ENCODE results near the gene USP22.

The USP22 gene

DNA sequence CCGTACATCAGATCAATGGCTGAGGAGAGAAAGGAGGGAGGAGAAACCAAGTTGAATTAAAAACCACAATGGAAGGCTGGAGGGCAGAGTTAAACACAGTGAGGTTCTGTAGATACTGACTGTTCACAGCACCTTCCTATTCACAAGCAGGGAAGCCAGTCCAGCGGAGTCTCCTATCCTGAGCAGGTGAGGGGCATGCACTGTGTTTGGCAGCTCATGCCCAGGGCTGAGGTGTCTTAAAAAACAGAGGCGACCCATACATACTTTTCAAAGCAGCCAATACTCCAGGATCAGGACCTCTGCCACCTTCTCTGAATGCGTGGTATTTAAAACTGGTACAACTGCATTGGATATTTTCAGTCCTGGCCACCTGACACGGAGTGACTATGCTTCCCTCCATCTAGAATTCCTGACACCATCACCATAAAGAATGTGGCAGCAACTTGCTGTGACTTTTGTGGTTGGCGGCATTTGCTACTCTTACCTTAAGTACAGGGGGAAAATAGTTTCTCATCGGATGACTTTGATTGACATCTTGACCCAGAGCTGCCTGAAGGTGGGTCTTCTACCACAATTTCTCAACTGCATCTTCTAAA, 21.5 kb downstream of the USP22 start:
- in situ Hi-C loops (cut with MboI; ENCODE audit: low sequenced_read_pairs) = no loop called here

DNA sequence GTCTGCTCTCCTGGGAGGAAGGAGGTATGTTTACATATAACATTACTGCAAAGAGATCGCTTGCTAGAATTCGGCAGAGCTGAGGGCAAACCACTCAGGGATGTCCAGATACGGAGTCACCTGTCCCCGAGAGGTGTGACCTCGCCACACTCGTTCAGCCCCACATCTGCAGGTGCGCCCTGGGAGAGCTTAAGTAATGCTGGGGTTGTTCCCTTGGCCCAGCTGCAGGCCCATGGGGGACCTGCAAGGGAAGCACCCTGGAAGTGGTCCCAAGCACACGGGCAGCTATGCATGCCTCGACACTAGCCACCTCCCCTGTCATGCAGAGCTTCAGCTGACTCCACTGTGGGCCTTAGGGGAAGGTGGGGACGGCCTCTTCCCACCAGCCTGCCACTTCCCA, 22.2 kb downstream of the USP22 start:
- in situ Hi-C loops (cut with MboI; ENCODE audit: low sequenced_read_pairs) = no loop called here

DNA sequence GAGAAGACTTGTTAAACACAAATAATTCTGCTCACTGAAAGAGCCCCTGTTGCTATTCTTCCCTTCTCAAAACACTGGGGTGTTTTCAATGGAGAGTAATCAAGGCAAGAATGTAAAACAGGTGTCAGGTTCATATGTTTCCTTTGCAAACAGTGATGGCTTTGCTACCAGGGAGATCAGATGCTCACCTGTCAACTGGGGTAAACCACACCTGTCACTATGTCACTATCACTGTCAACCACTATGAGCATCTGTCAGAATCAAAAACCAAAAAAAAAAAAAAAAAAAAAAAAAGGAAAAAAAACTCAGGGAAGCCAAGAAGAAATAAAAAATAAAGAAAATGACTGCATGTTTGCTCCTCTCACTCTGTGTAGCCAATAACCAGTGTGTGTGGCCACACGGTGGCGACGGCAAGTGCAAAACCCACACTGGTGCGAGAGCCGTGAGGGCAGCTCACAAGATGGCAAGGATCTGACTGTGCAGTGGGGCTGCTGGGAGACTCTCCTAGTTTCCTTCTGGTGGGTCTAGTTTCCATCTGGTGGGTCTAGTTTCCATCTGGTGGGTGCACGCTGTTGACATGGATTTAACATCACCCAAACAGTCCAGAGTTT, 22.7 kb downstream of the USP22 start:
- in situ Hi-C loops (cut with MboI; ENCODE audit: low sequenced_read_pairs) = no loop called here

DNA sequence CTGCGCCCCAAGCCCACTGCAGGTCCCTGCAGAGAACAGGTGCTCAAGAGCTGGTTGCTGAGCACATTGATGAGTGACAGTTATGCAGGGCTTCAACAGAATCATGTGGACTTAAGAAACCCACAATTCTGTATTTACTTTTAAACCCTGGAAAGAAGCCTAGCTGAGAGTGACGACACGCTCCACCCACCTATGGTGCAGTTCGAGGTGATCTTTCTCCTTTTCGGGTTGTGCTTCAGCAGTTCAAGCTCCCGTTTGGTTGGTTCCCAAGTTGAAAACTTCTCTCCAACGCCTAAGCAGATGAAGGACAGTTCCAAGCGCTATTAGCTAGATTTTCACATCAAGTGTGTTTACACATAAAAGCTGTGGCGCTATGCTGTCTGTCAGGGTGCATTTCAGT, 23.9 kb downstream of the USP22 start:
- in situ Hi-C loops (cut with MboI; ENCODE audit: low sequenced_read_pairs) = no loop called here

DNA sequence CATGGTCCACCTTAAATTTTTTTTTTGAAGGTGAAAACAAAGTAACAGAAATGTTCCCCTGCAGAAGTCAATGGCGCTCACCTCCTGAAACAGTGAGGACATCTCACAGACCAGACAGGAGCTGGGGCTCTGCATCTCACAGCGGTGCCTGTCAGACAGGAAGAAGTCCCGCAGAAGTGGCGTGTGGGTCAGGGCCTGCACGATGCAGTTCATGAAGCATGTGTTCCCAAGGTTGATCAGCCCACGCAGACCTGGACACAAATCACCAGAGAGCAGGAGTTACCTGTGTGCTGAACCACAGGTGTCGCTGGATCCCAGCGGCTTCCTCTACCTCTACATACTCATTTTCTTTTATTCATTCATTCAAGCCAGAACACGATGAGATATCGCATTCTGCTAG, 24.9 kb downstream of the USP22 start:
- in situ Hi-C loops (cut with MboI; ENCODE audit: low sequenced_read_pairs) = no loop called here

DNA sequence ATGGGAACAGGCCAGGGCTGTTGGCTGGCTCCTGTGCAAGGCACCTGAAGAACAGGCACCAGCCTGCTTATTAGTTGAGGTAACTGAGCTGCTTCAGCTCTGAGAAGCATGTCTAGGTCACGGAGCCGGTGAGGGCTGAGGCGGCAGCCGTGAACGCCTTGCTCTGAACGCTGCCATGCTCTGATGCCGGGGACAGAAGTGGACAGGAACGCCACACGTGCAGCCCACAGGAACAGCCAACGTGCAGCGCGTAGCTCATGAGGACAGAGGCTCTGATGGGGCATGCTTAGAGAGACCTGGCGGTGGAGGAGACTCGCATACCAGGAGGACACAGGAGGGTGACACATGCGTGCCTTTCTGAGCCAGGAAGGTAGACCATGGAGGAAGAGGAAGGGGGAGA, 25.6 kb downstream of the USP22 start:
- in situ Hi-C loops (cut with MboI; ENCODE audit: low sequenced_read_pairs) = no loop called here

DNA sequence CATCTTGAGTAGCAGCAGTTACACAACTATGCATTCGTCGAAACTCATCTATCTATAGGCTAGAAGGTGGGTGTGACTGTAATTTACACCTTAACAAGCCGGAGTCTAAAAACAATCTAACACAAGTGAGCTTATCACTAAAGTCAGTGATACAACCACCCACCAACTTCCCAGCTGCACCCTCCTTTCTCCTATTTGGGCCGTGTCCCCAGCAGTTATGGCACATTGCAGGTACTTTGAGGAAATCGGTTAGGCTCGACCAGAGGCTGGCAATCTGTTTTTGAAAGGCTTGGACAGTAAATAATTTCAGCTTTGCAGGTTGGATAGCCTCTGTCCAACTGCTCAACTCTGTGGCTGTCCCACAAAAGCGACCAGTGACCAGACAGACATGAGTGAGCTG, 26.0 kb downstream of the USP22 start:
- in situ Hi-C loops (cut with MboI; ENCODE audit: low sequenced_read_pairs) = no loop called here

DNA sequence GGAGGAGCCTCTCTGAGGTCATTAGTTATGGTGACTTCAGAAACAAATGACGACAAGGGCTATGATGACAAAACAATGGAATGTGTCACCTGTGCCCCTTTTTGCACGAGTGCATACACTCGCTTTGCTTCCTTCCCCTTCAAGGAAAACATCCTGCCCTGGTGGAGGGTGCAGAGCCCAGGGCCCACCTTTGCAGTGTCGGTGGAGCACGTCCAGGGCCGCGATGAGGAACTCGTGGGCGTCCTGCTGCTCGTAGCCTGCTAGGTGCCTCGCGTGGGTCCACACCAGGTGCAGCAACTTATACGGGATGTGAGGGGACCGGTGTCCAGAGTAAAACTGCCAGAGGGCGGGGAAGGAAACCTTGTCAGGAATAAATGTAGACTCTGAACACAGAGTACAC, 27.2 kb downstream of the USP22 start:
- in situ Hi-C loops (cut with MboI; ENCODE audit: low sequenced_read_pairs) = no loop called here

DNA sequence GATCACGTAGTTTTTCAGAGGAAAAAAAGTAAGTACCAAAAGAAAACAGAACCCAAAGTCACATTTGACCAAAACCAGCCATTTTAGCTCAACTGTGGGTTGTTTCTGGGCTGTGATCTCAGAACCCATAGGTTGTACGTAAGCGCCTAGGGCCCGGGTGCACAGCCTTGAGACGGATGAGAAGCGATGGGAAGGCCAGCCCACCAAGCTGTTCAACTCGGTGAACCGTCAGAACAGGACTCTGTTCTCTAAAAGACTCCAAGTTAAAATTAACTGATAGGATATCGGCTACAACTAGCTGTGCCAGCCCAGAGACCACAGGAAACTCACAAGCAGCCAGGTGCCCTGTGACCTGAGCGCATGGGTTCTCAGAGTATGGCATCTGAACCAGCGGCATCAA, 28.3 kb downstream of the USP22 start:
- in situ Hi-C loops (cut with MboI; ENCODE audit: low sequenced_read_pairs) = no loop called here

DNA sequence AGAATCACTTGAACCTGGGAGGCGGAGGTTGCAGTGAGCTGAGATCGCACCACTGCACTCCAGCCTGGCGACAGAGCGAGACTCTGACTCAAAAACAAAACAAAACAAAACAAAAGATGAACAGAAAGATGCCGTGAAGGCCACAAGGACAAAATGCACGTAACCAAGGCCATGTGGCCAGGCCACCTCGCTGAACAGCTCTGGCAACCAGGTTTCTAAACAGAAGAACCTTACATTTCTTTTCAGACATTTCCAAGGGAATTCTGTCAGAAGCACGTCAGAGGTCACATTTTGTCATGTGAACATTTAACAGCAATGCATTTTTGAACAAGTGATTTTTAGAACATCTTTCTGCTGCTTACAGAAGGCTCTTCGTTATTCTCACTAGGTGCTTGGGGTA, 28.8 kb downstream of the USP22 start:
- in situ Hi-C loops (cut with MboI; ENCODE audit: low sequenced_read_pairs) = no loop called here

DNA sequence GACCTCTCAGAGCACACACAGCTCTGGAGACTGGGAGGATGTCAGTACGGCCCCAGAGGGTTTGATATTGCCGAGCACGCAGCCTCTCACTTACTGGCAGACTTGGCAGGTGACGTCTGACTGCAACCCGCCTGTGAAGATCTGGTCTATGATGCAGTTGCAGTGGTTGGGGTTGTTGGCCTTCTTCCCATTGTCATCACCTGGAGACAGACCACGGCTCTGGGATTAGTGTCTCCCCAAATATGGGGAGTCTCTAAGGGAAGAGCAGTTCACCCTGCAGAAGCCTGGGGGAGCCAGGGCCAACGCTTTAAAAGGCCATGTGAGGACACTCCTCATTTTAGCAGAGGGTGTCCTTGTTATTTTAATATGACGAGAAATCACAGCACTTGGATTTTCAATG, 30.1 kb downstream of the USP22 start:
- in situ Hi-C loops (cut with MboI; ENCODE audit: low sequenced_read_pairs) = no loop called here

DNA sequence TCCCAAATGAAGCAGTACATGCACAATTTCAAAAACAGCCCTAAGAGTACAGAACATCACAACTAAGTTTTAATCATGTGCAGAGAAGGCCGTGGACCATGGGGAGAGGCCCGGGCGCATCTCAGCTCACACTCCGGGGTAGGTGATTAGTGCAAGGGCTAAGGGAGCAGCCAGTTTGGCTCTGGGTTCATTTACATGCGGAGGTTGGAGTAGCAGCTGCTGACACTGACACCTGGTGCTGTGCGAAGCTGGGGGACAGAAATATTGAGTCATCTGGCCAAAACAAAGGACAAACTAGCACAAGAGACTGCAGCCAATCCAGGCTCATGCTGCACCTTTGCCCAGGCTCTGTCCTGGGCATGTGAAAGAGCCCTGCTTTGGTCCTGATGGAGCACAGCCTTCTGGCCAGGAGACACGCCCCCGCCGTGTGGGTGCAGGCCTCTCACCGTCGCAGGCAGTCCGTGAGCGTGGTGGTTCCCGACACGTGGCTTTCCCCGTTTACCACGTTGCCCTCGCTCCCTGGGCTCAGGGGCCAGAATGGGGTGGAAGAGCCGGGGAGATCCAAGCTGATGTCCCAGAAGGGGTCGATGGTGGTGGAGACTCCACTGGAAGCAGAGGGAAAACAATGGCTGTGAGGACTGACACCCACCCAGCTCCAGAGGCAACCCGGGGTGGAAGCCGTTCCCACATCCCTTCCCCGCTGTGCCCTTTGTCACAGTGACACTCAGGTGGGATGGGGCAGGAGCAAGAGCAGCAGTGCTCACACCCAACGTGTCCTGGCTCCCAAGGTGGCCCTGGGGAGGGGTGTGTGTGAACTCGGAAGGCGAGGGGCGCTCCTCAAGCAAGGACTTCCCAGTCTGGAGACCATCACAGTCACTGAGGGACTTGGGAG, 31.9 kb downstream of the USP22 start:
- in situ Hi-C loops (cut with MboI; ENCODE audit: low sequenced_read_pairs) = no loop called here

DNA sequence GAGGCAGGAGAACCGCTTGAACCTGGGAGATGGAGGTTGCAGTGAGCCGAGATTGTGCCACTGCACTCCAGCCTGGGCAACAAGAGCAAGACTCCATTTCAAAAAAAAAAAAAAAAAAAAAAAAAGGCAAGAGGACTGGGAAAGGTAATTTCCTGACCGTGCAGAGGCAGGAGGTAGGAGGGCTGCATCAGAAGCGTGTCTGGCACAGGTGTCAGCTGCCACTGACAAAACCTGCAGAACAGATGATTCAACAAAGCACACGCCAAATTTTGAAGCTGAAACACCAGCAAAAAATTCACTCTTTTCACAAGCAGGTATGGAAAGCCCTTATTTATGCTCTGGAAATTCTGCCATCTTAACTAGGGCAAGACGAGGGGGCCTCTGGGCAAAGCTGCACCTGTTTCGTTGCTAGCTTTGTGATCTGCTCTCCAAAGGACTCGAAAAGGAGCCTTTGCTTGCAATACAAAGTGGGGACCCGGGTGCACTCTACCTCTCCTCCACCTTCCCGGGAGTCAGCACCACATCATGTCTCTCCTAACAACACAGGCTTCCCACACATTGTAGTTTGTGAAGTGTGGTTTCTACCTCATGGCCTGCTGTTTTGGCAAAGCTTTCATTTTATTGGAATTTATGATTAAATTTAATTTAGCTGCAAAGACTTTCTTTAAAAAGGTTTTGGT, 33.7 kb downstream of the USP22 start:
- in situ Hi-C loops (cut with MboI; ENCODE audit: low sequenced_read_pairs) = no loop called here

DNA sequence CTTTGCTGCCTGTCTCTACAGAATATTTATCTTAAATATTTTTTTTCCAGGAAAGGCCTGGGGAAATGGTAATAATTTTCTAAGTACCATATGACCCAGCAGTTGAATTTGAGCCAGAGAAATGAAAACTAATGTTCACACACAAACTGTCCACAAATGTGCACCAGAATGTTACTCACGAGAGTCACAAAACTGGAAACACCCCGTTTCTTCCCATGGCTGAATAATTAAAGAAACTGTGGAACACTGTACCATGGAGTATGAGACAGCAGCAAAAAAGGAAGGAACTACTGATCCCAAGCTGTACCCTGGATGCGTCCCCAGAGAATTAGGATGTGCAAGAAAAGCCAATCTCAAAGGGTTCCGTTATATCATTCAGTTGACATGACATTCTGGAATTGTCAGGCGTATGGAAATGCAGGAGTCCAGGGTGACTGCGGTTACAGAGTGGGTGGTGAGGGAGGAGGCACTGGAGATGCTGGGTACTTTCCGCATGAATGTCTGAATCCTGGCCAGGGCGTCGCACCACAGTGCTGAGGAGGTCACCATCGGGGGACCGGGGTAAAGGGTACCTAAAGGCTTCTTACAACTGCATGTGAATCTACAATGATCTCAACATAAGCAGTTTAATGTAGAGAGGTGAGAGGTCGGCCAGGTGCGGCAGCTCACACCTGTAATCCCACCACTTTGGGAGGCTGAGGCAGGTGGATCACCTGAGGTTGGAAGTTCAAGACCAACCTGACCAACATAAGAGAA, 34.5 kb downstream of the USP22 start:
- in situ Hi-C loops (cut with MboI; ENCODE audit: low sequenced_read_pairs) = no loop called here

DNA sequence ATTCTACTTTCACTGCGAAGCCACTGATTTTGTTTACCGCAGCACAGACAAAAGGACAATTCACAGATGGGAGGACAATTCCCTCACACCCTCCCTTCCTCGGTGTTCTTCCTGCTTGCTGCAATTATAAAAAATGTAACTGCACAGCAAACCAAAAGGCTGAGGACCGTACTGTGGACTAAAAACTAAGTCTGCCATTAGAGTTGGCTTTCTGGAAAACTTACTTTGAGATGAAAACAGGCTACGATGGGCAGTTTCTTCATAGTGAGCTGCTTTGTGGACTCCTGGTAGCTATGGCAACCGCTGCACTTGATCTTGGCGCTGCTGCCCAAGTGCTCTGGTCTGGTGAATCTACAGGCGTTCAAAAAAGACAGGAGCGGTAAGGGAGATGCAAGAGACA, 35.2 kb downstream of the USP22 start:
- in situ Hi-C loops (cut with MboI; ENCODE audit: low sequenced_read_pairs) = no loop called here

DNA sequence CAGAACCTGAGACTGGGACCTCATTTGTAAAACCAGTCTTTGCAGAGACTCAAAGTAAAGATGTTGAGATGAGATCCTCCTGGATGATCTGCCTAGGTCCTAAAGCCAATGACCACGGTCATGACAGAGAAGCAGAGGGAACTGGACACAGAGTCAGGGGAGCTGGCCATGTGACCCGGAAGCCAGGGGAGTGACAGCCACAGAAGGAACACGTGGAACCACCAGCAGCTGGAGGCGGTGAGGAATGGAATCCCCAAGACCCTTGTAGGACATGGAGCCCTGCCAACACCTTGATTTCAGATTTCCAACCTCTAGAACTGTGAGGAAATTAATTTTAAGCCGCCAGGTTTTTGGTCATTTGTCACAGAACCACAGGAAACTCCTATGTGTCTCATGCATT, 37.0 kb downstream of the USP22 start:
- in situ Hi-C loops (cut with MboI; ENCODE audit: low sequenced_read_pairs) = no loop called here

DNA sequence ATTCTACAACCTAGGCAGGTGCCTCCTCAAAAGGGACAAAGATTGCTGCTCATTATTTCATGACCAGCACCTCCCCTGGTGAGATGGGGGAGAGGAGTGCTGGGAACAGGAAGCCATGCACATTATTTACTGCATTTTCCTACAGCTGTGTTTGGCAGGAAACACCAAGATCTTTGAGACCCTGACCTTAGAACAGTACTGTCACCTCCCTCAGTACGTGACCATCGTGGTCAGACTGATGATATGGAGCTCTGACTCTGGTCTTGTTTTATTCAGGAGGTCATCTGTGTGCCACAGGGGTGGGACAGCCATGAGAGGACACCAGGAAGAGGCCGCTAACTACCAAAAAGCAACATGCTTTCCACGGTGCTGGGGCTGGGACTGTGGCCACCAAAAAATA, 37.4 kb downstream of the USP22 start:
- in situ Hi-C loops (cut with MboI; ENCODE audit: low sequenced_read_pairs) = no loop called here

DNA sequence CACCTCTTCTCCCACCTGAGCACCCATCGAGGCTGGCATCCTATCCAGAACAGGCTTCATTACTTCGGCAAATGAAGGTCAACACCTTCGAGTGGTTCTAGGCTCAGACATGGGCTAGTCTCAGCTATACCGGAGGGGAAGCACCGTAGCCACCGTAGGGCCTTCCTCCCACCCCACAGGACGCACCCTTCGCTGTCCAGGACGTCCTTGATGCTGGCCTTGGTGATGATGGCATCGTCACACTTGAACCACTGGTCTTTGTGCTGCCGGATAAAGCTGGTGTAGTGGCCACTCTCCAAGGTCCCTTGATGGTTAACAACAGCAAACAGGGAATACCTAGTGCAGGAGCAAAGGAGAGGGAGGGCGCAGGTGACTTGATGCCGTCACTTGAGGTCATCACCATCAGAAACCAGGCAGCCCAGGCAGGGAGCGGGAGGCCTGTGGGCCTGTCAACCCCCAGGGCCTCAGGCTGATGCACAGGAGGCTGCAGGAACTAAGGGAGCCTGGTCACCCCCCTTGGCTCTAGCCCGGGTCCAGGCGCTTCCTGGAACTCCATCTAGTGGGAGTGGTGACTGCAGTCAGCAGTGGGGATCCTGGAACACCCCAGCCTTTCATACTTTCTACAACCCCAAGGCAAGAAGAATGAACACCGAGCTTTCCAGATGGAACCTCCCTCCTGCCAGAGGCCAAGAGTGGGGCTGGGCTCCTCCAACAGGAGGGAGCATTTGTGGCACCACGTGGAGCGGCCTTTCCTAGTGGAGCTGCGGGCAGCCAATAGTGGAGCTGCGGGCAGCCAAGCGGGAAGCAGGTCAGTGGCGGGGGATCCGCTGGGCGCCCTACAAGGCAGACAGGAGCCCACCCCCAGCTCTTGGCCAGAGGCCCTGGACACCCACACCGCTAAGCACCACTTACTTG, 38.5 kb downstream of the USP22 start:
- in situ Hi-C loops (cut with MboI; ENCODE audit: low sequenced_read_pairs) = no loop called here

DNA sequence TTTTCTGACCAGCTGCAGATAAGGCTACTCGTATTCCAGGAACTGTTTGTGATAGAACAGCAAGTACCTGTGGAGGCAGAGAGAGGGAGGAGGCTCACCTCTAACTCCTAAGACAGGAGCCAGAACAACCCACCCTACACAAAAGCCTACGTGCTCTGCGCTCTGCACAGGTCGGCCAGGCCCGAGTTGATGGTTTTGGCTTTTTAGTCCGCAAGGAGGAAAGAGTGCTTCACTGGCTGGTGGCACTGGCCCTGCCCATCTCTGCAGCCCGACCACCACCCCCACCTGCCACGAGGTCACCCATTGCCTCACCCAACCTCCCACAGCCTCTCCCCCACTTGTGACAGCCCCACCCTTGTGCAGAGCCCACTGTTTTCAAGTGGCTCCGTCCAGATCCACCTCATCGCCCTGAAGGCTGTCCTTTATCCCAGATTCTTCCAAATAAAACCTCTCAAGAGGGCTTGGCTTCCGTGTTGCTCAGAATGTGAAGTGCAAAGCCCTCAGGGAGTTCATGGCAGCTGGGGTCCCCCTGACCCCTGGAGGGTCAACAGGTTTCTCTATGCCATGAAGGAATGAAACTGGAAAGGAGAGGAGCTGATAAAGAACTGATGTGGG, 39.7 kb downstream of the USP22 start:
- in situ Hi-C loops (cut with MboI; ENCODE audit: low sequenced_read_pairs) = no loop called here
